ENCODE results near the gene ABR.
"Not testable (repeated sequence)": the region's sequence is repeated elsewhere in the genome, so short reads cannot be mapped to it uniquely, and the experiment has no call there.

The ABR gene

DNA sequence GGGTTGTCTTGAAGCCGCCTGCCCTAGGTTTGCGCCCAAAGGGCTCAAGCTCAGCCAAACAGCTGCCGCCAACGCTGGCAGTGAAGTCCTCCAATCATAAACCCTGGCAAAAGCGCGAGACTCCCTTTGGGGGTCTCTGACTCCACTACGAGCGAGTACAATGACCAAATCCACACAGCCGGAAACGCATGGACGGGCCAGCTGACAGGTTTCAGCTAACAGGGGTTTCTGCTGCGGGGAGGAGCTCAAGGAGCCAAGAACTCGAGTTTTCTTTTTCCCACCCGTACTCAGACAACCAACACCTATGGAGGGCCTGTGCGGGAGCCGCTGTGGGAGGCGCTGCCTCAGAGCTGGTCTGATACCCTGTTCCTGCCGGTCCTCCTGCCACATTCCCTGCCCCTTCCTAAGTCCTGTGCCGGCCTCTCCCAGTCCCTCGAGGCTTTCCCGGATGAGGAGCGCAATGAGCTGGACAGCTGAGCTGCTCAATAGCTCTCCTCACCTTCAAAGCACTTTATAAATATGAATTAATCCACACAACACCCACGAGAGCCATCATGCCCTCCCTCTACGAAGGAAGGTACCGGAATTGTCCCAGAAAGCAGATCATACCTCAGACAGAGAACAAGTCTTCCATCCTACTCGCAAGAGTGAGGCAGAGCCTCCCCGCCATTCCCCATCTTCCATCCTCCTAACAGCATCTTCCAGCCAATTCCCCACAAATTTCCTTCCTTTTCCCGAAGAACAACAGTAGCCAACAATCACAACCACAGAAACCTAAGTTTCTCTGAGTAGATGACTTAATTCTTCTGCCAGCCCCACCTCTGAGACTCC, 6.1 kb downstream of the ABR start:
- peak; percentile 32 for DNase-seq

DNA sequence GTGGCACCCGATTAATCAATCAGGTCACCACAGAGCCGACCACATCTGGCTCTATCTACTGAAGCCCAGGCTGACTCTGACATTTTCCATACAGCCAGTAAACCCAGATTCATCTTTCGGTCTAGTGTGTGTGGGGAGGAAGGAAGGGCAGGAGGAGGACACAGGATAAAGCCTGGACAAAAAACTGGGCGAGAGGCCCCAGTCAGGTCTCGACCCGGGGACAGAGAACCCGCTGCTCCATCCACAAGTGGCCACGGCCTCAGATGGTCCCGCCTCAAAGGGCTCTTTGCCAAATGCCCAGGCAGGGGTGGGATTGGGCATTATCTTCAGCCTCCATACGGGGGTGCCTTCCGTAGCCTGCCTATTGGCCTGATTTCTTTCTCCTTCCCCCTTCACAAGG, 7.8 kb downstream of the ABR start:
- no peak for DNase-seq

DNA sequence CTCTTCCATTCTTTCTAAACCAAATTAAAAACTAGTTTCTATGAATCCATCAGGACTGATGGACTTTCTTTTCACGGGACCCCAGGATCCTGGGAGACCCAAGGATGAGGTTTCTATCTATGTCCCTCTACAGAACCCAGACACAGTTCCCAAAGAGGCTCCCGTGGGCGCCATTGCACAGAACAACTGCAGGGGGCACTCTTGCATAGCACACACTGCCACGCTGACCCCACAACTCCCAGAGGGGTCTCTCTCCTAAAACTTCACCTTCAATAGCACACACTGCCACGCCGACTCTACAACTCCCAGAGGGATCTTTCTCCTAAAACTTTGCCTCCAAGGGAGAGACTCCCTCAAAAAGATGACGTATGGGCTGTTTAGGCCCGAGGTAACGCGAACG, 9.0 kb downstream of the ABR start:
- DNase-seq = no peak

DNA sequence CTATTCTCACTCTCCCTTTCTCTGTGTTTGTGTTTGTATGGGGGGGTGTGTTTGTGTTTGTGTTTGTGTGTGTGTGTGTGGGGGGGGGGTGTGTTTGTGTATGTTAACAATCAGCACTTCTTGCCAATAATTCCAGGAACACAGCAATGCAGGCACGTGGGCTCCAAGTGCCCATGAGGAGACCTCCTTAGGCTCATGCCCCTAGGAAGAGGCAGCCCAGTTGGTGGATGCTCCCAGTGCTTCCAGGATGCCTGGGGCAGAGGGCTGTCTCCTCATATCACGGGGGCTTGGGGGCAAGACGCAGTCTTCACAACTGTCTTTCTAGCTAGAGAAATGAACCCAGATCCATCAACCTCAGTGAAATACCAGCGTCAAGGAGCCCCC, 9.9 kb downstream of the ABR start:
- no peak for DNase-seq

DNA sequence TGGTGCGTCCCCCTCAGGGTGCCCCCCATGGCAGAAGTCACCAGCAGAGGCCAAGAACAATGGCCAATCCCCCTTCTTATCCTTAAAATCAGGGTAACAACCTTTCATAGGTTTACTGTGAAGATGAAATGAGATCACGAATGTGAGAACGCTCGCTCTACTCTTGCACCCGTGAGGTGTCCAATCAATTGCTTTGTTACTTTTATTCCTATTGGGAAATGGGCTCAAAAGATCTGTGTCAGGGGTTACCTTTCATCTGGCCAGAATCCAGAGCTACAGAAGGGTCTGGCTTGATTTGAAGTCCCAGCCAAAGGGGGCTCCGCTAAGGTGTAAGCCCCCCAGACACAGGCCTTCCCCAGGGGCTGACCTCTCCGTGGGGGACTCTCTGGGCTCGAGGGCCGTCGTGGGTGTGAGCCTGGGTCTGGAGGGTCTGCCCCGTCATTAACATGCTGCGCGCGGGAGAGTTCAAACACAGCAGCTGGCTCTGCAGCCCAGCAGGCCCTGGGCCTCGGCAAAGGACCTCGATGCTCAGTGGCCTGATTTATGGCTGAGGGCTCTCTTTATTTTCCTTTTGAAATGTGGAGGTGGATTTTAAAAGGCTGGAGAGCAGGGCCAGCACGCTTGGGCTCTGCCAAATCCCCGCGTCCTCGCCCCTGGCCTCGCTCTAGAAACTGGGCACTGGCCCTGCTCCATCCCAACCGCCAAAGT, 10.4 kb downstream of the ABR start:
- peak; percentile 57 for DNase-seq

DNA sequence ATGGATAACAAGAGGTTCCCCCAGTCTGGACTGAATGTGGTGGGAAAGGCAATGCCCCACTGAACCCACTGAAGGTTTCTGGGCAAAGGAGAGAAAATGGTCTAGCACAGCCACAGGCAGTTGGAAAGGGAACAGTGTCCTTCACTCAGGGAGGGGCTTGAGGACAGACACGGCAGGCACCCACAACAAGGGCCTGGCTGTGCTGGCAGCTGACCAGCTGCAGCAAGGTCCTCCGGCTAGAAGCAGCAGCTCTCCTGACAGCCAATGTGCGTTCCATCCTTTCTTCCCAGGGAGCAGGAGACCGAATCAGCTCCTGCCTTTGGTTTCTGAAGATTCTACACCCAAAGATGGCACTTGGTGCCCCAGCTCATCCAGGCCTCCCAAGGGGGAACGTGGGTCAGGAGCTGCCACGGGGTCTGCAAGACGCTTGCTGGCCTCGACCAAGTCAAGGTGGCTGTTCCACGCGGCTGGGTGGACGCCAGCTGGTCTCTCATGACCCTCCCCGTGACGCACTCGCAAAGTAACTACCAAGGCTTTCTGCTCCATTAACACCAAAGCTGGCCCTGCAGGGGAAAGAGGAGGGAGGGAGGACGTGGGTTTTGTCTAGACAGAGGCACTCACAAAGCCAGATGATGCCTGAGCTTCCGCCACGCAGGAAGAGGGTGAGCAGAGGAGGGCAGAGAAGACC, 11.1 kb downstream of the ABR start:
- peak; percentile 54 for DNase-seq

DNA sequence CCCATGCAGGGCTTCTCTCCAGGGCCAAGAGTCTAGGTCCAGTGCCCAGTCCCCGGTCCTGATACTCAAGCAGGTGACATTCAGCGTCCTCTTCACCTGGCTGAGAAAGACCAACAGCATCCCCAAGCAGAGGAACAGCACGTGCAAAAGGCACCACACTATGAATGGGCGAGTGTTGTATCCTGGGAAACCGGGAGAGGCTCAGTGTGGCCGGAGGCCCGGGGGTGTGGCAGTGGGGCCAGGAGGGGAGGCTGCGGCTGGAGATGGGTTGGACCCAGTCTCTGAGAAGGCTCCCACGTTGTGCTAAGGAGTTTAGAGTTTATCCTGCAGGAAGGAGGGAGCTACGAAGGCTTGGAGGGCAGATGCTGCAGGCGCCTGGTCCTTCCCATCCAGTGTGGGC, 13.5 kb downstream of the ABR start:
- DNase-seq = no peak

DNA sequence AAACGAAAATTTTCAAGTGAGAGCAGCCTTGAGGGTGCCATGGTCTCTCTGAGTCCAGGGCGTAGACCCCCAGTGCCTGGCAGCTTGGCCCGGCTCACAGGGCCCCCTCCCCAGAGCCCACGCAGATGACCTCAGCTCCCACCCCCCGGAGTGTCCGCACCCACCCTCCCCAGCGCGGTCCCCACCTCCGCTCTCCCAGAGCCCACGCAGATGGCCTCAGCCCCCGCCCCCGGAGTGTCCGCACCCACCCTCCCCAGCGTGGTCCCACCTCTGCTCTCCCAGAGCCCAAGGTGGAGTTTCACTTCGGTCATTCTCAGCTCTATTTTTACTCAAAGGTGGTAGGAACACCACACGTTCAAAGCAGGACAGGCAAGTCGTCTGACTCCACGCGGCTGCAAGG, 13.9 kb downstream of the ABR start:
- no peak for DNase-seq

DNA sequence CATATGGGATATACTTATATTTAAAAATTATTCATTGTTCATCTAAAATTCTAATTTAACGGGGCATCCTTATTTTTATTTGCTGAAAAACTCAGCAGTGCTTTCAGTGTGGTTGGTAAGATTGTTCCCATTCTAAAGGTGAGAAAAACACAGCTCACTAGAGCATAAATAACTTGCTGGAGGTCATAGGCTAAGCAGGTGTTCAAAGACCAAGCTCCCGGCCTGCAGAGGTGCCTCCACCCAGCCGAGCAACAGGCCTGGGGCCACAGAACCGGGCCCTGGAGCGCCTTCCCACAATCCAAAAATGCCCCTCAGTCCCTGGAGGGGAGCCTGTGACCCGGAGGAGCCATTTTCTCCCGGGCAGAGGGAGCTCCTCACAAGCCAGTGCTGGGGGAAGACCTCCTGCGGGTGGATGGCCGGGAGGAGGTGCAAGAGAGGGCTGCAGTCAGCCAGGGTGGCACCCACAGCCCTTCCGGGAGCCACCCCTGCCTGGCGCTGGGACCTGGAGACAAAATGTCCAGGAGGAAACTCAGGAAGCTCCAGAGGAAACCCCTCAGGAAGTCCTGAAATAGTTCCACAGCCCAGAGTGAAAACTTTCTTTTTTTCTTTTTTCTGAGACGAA, 14.7 kb downstream of the ABR start:
- no peak for DNase-seq

DNA sequence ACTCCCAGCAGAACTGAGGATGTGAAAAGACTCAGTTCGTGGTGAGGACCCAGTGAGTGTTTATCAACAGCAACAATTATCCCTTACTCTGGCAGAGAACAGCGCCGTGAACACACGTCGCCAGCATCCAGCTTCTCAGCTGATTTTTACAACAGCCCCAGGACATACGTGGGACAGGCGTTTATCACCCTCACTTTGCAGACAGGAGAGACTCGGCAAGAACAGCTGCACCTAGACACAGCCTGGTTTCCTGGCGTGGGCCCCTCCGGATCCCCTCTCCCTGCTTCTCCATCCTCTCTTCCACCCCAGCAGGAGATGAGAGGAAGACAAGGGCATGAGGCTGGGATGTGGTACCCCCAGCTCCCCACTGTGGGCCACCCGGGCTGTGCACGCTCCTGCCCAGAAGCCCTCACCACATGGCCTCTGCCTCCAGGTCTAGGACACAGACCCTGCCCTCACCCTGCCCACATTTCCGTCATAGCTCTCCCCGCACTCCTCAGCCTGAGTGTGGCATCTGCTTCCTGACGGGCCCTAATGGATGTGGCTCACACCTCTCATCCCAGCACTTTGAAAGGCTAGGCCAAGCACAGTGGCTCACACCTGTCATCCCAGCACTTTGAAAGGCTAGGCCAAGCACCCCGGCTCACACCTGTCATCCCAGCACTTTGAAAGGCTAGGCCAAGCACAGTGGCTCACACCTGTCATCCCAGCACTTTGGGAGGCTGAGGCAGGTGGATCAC, 17.5 kb downstream of the ABR start:
- no peak for DNase-seq

DNA sequence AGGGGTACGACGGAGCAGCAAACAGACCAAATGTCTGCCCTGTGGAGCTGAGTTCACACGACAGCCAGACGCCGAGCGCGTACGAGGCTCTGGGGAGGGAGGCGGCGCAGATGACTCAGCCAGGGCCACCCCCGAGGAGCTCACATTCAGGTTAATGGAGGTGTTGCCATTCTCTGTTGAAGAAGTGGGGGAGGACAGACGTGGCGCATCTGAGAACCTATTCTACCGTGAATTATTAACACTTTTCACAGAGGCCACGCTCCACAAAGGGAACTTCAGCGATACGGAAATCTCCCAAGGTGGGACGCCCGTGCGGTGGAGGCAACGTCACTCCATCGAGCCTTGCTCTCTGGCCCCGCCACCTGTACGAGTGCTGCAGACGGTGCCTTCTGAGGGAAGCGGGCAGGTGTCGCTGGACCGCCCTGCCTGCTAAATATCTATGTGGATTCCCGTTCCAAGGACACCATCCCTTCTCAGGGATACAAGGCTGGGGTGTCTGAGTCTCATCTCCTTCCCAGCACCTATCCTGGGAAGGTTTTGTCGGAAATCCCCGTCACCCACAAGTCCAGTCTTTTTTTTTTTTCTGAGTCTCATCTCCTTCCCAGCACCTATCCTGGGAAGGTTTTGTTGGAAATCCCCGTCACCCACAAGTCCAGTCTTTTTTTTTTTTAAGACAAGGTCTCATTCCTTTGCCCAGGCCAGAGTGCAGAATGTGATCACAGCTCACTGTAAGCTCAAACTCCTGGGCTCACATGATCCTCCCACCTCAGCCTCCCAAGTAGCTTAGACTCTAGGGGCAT, 19.0 kb downstream of the ABR start:
- no peak for DNase-seq

DNA sequence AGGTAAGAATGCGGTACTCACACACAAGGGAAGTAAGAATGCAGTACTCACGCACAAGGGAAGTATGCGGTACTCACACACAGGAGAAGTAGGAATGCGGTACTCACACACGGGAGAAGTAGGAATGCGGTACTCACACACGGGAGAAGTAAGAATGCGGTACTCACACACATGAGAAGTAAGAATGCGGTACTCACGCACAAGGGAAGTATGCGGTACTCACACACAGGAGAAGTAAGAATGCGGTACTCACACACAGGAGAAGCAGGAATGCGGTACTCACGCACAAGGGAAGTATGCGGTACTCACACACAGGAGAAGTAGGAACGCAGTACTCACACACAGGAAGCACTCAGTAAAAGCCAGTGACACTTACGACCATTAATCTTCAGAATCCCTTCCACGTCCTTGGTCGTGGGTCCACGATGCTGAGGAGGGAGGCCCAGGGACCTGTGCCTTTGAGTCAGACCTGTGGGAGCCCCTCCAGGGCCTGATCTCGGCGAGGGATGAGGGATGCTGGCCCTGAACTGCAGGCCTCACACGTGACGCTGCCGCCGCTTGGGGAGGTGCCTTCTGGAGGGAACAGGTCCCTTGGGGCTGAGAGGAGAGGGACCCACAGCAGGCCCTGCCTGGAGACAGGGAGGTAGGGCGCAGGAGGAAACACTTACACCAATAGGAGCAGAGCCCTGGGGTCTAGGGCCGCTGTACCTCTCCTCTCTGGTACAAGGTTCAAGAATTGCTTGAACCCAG, 20.2 kb downstream of the ABR start:
- DNase-seq = no peak

DNA sequence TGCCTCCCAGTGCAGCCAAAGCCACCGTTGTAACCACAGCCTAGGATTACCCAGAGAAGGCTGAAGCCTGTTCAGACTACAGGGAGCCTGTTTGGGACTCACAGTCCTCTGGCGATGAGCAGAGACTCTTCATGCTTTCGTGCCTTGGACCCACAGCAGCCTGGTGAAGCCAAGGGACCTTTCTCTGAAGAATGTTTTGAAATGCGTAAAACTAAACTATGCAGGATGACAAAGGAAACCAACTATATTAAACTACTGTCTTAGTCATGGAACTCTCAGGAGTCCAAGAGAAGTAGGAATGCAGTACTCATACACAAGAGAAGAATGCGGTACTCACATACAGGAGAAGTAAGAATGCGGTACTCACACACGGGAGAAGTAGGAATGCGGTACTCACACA, 20.9 kb downstream of the ABR start:
- DNase-seq = no peak

DNA sequence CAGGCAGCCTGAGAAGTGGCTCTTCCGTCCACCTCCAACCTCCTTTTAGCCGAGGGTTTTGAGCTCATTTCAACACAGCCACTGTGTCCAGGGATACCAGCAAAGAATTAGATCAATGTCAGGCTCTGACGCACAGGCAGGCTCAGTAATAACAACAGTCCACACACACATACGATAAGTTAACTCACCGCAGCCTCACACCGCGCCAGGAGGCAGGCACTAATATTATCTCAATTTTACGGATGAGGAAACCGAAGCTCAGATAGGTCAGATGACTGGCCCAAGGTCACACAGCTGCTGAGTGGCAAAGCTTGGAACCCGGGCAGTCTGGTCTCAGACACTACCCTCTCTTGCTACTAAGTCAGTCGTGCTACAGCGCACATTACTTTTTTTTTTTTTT, 22.9 kb downstream of the ABR start:
- DNase-seq = no peak

DNA sequence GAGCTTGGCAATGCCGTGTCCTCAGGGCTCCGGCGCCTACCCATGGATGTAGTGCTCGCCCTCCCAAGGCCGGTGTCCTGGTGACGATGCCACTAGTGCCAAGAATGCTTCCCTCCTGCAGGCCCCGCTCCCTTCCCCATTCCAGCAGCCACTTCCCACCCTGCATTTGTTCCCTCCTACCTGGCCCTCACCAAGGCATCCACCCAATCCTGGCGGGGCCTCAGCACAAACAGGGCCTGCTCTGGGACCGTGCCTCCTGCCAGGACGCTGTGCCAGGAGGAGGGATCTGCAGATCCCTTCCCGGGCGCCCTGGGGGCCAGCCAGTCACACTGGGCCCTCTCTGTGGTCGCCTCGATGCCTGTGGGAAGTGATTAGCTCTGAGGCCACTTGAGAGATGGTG, 25.1 kb downstream of the ABR start:
- no peak for DNase-seq

DNA sequence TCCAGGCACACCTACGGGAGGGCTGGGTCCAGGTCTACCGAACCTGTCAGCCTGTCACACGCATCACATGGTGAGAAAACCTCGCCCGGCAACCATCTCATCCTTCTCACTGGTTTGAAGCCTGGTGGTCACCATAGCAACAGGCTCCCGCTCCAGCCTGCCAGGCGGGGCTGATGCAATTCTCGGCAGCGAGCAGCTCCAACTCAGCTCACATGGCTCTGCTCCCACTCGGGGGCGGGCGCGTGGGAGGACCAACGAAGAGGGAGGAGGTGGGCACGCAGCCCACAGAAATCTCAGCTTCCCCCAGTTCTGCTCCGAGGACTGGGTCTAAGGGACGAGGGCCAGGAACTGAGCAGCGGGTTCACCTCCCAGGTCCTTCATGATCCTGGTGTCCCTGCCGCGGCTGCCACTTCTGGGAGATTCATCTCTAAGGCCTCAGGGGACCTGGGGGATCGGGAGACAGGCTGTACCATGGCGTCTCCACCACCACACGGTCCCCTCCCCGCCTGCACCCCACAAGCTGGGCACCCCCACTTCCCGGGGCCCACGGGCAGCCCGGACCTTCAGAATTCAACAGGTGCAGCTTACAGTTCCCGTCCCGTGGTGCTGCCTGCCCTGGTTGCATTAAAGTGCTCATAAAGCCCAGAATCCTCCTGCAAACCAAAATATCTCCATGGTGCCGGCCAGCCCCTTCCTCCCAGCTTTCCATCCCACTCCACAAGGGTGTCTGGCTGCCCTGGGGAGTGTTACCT, 25.8 kb downstream of the ABR start:
- no peak for DNase-seq

DNA sequence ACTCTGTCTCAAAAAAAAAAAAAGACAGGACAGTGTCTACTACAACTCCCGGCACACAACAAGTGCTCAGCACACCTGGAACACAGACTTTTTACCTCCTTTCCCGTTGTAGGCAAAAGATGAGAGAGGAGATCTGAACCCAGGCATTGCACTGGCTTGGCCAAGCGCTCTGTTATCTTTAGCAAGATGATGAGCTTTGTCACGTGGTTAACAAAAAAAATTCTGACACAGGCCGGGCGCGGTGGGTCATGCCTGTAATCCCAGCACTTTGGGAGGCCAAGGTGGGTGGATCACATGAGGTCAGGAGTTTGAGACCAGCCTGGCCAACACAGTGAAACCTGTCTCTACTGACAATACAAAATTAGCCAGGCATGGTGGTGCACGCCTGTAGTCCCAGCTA, 27.2 kb downstream of the ABR start:
- not testable (repeated sequence) for DNase-seq

DNA sequence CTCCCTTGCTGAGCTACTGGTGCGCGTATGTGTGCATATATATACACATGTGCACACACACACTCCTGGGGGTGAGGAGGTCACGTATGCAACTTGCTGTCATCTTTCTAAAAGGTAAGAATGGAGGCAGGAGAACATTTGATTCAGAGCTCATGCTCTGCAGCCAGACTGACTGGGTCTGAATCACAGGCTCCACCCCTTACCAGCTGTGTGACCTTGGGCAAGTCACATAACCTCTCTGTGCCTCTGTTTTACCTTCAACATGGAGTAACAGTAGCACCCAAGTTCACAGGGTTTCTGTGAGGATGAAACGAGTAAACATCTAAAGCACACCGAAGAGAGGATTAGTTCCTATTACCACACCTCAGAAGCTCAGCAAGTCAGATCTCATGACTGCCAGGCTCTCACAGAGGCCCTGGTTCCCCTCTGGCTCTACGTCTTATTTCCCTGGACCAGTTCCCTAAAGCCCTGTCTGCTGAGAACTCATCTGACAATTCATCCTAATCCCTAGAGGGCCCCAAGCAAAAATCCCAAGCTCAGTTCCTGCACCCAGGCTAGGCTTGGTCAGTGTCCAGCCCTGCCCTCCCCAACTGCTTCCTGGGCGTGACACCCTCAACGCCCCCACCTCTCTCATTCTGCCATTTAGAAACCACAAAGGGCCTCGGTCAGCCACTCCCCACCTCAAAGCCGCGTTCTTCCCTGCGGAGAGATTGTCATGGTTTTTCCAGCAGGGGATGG, 28.7 kb downstream of the ABR start:
- DNase-seq = no peak

DNA sequence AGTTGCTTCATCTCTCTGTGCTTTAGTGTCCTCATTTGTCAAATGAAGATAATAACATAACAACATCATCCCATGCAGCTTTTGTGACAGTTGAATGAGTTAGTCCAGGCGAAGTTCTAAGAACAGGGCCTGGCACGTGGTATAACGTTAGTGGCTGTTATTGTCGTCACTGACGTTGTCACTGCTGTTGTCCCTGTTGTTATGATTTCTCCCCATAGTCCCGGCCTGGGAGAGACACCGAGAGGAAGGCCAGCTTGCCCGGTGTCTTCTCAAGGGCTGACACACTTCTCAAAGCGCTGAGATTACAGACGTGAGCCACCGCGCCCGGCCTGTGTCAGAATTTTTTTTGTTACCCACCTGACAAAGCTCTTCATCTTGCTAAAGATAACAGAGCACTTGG, 29.9 kb downstream of the ABR start:
- DNase-seq = no peak

Measured in right kidney (tissue), 1 donor.